Nephron progenitor cell (in vitro differentiated cells): ENCODE data around the gene CACNA2D2.

Source experiments
- DNase-seq: peaks from one replicate; pipeline ENCODE4 v3.0.0; 2021
- H3K27ac Mint-ChIP-seq: 2 replicates; pipeline ENCODE4 v1.8.0; 2021; ENCODE audit warnings: mild to moderate bottlenecking, moderate library complexity, mixed read lengths
- H3K27me3 Mint-ChIP-seq: 2 replicates; pipeline ENCODE4 v1.8.0; 2021; ENCODE audit warnings: mild to moderate bottlenecking, low read depth, mixed read lengths; ENCODE audit not compliant: poor library complexity
- H3K36me3 Mint-ChIP-seq: 2 replicates; pipeline ENCODE4 v1.8.0; 2021; ENCODE audit warnings: low read depth, mixed read lengths
- H3K4me1 Mint-ChIP-seq: 2 replicates; pipeline ENCODE4 v1.8.0; 2021; ENCODE audit warnings: mixed read lengths
- H3K4me3 Mint-ChIP-seq: 2 replicates; pipeline ENCODE4 v1.8.0; 2021; ENCODE audit warnings: mild to moderate bottlenecking, moderate library complexity, mixed read lengths
- H3K9me3 Mint-ChIP-seq: 2 replicates; pipeline ENCODE4 v1.8.0; 2021; ENCODE audit warnings: mild to moderate bottlenecking, moderate library complexity, mixed read lengths
- CTCF ChIP-seq: fragments of 200-600 bp; sonication (generic); IDR thresholded peaks from 2 replicates; pipeline ENCODE4 v1.5.0; 2021; ENCODE audit warnings: antibody characterized with exemption

CACNA2D2 gene

DNA sequence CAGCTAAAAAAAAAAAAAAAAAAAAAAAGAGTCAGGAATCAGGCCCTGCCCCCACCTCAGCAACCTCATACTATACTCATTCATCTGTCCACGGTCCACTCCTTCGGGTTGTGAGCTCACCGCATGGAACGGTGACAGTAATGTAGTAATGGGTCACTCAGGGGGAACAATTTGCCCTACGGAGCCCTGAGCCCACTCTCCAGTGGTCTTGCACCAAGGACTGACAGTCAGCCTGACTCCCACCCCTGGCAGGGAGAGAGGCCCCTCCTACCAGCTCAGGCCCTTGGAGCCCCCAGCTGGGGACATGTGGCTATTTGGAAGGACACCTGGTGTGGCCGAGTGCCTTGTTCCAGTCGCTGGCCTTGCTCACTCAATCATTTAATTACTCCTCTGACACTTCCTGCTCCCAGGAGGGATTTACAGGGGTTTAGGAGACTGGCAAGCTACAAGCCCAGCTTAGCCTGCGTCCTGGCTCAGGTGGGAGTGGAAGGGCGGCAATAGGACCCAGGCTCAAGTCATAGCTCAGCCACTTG lies 19.9 kb upstream of the CACNA2D2 start:
- no peak for TF ChIP-seq CTCF
- no peak overlapping the region for H3K4me3 Mint-ChIP-seq
- no peaks in the 10 kb centered on the region for H3K36me3 Mint-ChIP-seq
- no peak overlapping the region for H3K27ac Mint-ChIP-seq
- peak; percentile 58 for DNase-seq
- H3K4me1 Mint-ChIP-seq = peaks cover 59% of the 10 kb centered on the region
- peaks cover 30% of the 10 kb centered on the region for H3K27me3 Mint-ChIP-seq
- H3K9me3 Mint-ChIP-seq = no peaks in the 10 kb centered on the region

GRCh38 chr3:50521572-50521971 lies 18.1 kb upstream of the CACNA2D2 start:
- Mint-ChIP-seq H3K27ac (no peak overlapping the region), H3K27me3 (peaks cover 37% of the 10 kb centered on the region), H3K4me3 (no peak overlapping the region), H3K4me1 (peaks cover 77% of the 10 kb centered on the region), H3K36me3 (no peaks in the 10 kb centered on the region), H3K9me3 (no peaks in the 10 kb centered on the region)
- TF ChIP-seq CTCF = no peak
- no peak for DNase-seq

DNA sequence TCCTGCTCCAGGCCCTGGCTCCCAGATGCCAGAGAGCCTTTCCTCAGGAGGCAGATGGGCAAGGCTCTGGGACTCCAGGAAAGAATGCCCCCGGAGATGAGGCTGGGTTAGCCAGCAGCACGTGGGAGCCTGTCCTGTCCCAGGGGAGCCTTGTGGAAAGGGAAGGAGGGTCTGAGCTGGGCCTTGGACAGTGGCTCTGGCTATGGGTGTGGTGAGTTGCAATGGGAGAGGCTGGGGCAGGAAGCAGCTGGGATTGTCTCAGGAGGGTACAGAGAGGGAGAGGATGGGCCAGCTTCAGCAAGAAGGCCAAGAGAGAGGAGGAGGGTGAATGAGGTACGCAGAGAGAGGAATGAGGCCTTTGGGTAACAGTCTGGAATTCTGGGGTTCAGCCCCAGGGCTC lies 17.4 kb upstream of the CACNA2D2 start:
- H3K27ac Mint-ChIP-seq = no peak overlapping the region
- TF ChIP-seq CTCF = no peak
- H3K4me3 Mint-ChIP-seq = peak overlapping the region; percentile 6
- DNase-seq = no peak
- H3K4me1 Mint-ChIP-seq = peaks cover 84% of the 10 kb centered on the region
- no peaks in the 10 kb centered on the region for H3K36me3 Mint-ChIP-seq
- peaks cover 32% of the 10 kb centered on the region for H3K27me3 Mint-ChIP-seq
- no peaks in the 10 kb centered on the region for H3K9me3 Mint-ChIP-seq

- Mint-ChIP-seq H3K4me3 (peak overlapping the region; percentile 57), H3K36me3 (no peaks in the 10 kb centered on the region), H3K27ac (no peak overlapping the region), H3K4me1 (peaks cover 95% of the 10 kb centered on the region), H3K27me3 (peaks cover 33% of the 10 kb centered on the region), H3K9me3 (no peaks in the 10 kb centered on the region)
- DNase-seq = peak; percentile 83
- TF ChIP-seq CTCF = peak; percentile 92
Measured at GRCh38 chr3:50519471-50520089, 16.1 kb upstream of the CACNA2D2 start.

- DNase-seq = no peak
- Mint-ChIP-seq H3K36me3 (no peaks in the 10 kb centered on the region), H3K27ac (no peak overlapping the region), H3K4me3 (no peak overlapping the region), H3K27me3 (peaks cover 35% of the 10 kb centered on the region), H3K9me3 (no peaks in the 10 kb centered on the region), H3K4me1 (peaks cover 92% of the 10 kb centered on the region)
- TF ChIP-seq CTCF = no peak
Measured at GRCh38 chr3:50518436-50518835, 15.0 kb upstream of the CACNA2D2 start.

DNA sequence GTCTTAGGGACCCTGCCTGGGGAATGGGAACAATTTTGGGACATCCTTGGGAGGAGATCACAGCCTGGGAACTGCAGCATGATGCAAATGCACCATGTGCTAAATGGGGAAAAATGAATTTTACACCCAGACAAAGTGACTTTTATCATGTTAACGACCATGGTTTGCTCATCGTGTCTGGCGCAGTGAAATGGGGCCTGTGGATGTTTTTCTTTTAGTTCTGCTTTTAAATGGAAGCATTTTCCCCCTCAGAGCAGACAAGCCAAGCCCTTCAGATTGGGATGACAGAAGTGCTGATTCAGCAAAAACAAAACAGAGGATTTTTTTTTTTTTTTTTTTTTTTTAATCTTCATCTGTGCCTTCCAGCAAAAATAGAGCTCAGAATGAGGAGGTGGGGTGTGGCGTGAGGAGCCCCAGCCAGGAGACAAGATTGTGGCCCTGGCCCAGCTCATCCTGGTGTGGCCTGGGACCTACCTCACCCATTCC lies 14.3 kb upstream of the CACNA2D2 start:
- peaks cover 32% of the 10 kb centered on the region for H3K27me3 Mint-ChIP-seq
- no peaks in the 10 kb centered on the region for H3K36me3 Mint-ChIP-seq
- H3K4me1 Mint-ChIP-seq = peaks cover 91% of the 10 kb centered on the region
- H3K9me3 Mint-ChIP-seq = no peaks in the 10 kb centered on the region
- TF ChIP-seq CTCF = no peak
- no peak overlapping the region for H3K4me3 Mint-ChIP-seq
- H3K27ac Mint-ChIP-seq = no peak overlapping the region
- no peak for DNase-seq
